ENCODE measurements around the gene KRABD2.
"Not testable (repeated sequence)": the region's sequence is repeated elsewhere in the genome, so short reads cannot be mapped to it uniquely, and the experiment has no call there.

Gene KRABD2

DNA sequence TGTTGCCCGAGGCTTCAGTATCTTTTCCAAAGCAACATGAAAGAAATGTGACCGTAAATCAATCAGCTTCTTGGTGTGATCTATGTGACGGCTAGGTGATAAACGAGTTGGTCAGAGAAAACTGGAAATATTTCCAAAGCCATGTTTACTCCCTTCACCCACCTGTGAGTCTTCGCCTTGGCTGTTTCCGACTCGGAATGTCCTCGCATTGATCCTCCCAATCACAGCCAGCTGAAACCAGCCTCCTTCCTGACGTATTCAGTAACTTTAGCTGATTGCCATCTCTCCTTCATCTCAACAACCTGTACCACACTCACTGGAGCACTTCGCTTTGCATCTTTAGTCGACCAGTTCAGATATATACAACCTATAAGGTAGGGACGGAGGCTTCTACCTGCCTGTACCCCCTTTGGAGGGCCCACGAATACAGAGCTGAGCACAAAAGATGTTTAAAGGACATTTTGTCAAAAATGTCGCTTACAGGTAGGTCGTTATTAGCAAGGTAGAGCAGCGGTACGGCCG lies 705 bp downstream of the KRABD2 start:
- Histone ChIP-seq H3K4me3 (ENCODE audit: low read depth in 2 of 2, low read length in 2 of 2) (peak overlapping the region; percentile 63 to 84), H3K27me3 (ENCODE audit: control insufficient read depth, insufficient read depth, low read length) (no peaks in the 10 kb centered on the region), H3K27ac (ENCODE audit: low read length) (peak overlapping the region; percentile 96), H3K4me1 (ENCODE audit: control insufficient read depth, insufficient read depth, low read length) (peaks cover 38% of the 10 kb centered on the region), H3K36me3 (ENCODE audit: control insufficient read depth, insufficient read depth, low read length) (peaks cover 30% of the 10 kb centered on the region), H3K9me3 (ENCODE audit: control insufficient read depth, insufficient read depth, low read depth, low read length) (no peaks in the 10 kb centered on the region)
- DNase-seq (ENCODE audit: low read depth, low spot score) (no peak), ATAC-seq (peak; percentile 7; the same call in 1 of the 2 replicates)
- ChIA-PET POLR2A (interaction anchor here (0.6 to 0.7 kb wide), 2 partner anchors 26 to 35 kb away, joined by 3 to 8 read pairs; no protein-coding TSS in a partner anchor), CTCF (interaction anchor here (1.0 kb wide), 1 partner anchor 8 kb away, joined by 3 read pairs; no protein-coding TSS in a partner anchor)
- in situ Hi-C loops (cut with HindIII; ENCODE audit: low pct_unique_long_range_greater_than_20kb, low sequenced_read_pairs): no loop called here
- TF ChIP-seq TCF7L2 (IDR thresholded peaks at IDR 0.05; ENCODE audit: low read depth, low read length) (no peak), POLR2AphosphoS5 (IDR thresholded peaks at IDR 0.05; ENCODE audit: low read depth, low read length) (no peak), SIN3A (IDR thresholded peaks at IDR 0.05; ENCODE audit: borderline replicate concordance, insufficient read depth, low read depth, low read length) (no peak)
- TF ChIP-seq, protein P1, sequence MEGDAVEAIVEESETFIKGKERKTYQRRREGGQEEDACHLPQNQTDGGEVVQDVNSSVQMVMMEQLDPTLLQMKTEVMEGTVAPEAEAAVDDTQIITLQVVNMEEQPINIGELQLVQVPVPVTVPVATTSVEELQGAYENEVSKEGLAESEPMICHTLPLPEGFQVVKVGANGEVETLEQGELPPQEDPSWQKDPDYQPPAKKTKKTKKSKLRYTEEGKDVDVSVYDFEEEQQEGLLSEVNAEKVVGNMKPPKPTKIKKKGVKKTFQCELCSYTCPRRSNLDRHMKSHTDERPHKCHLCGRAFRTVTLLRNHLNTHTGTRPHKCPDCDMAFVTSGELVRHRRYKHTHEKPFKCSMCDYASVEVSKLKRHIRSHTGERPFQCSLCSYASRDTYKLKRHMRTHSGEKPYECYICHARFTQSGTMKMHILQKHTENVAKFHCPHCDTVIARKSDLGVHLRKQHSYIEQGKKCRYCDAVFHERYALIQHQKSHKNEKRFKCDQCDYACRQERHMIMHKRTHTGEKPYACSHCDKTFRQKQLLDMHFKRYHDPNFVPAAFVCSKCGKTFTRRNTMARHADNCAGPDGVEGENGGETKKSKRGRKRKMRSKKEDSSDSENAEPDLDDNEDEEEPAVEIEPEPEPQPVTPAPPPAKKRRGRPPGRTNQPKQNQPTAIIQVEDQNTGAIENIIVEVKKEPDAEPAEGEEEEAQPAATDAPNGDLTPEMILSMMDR (IDR thresholded peaks at IDR 0.05): no peak
- TF ChIP-seq, protein P2, sequence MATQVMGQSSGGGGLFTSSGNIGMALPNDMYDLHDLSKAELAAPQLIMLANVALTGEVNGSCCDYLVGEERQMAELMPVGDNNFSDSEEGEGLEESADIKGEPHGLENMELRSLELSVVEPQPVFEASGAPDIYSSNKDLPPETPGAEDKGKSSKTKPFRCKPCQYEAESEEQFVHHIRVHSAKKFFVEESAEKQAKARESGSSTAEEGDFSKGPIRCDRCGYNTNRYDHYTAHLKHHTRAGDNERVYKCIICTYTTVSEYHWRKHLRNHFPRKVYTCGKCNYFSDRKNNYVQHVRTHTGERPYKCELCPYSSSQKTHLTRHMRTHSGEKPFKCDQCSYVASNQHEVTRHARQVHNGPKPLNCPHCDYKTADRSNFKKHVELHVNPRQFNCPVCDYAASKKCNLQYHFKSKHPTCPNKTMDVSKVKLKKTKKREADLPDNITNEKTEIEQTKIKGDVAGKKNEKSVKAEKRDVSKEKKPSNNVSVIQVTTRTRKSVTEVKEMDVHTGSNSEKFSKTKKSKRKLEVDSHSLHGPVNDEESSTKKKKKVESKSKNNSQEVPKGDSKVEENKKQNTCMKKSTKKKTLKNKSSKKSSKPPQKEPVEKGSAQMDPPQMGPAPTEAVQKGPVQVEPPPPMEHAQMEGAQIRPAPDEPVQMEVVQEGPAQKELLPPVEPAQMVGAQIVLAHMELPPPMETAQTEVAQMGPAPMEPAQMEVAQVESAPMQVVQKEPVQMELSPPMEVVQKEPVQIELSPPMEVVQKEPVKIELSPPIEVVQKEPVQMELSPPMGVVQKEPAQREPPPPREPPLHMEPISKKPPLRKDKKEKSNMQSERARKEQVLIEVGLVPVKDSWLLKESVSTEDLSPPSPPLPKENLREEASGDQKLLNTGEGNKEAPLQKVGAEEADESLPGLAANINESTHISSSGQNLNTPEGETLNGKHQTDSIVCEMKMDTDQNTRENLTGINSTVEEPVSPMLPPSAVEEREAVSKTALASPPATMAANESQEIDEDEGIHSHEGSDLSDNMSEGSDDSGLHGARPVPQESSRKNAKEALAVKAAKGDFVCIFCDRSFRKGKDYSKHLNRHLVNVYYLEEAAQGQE (IDR thresholded peaks at IDR 0.05; ENCODE audit: insufficient read depth in 1 of 2, low read depth in 2 of 2, low read length in 1 of 2): no peak
- no TSS peak for BruUV-seq (replicated peaks)
- intact Hi-C loops (cut with micrococcal nuclease; ENCODE audit: unreplicated experiment): no loop called here

DNA sequence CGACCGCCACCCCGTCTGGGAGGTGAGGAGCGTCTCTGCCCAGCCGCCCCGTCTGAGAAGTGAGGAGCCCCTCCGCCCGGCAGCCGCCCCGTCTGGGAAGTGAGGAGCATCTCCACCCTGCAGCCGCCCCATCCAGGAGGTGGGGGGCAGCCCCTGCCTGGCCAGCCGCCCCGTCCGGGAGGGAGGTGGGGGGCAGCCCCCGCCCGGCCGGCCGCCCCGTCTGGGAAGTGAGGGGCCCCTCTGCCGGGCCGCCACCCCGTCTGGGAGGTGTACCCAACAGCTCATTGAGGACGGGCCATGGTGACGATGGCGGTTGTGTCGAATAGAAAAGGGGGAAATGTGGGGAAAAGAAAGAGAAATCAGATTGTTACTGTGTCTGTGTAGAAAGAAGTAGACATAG lies 2.6 kb downstream of the KRABD2 start:
- ATAC-seq; CTCF ChIA-PET; intact Hi-C loops (cut with micrococcal nuclease; ENCODE audit: unreplicated experiment): not testable (repeated sequence)

DNA sequence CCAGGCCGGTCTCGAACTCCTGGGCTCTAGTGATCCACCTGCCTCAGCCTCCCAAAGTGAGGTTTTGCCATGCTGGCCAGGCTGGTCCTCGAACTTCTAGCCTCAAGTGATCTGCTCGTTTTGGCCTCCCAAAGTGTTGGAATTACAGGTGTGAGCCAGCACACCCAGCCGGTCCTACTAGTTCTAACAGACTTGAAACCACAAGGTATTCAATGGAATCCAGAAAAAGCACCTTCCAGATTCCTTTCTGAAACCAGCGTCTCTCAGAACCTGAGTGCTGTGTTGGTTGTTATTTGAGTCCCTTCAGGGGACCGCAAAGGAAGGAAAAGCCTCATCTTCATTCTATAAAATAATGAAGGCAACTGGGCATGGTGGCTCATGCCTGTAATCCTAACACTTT lies 4.1 kb downstream of the KRABD2 start:
- peaks cover 7% of the 10 kb centered on the region; the same call in 1 of the 2 replicates for H3K36me3 ChIP-seq (ENCODE audit: control insufficient read depth, insufficient read depth, low read length)
- BruUV-seq (replicated peaks): no TSS peak
- H3K9me3 ChIP-seq (ENCODE audit: control insufficient read depth, insufficient read depth, low read depth, low read length): no peaks in the 10 kb centered on the region
- ATAC-seq (no peak), DNase-seq (ENCODE audit: low read depth, low spot score) (no peak)
- ChIA-PET POLR2A (no interaction called here), CTCF (no interaction called here)
- intact Hi-C loops (cut with micrococcal nuclease; ENCODE audit: unreplicated experiment): no loop called here
- TF ChIP-seq TCF7L2 (IDR thresholded peaks at IDR 0.05; ENCODE audit: low read depth, low read length) (no peak), POLR2AphosphoS5 (IDR thresholded peaks at IDR 0.05; ENCODE audit: low read depth, low read length) (no peak), SIN3A (IDR thresholded peaks at IDR 0.05; ENCODE audit: borderline replicate concordance, insufficient read depth, low read depth, low read length) (no peak)
- TF ChIP-seq, protein P2 (IDR thresholded peaks at IDR 0.05; ENCODE audit: insufficient read depth in 1 of 2, low read depth in 2 of 2, low read length in 1 of 2): no peak
- TF ChIP-seq, protein P1 (IDR thresholded peaks at IDR 0.05): no peak
- no peak overlapping the region for H3K27ac ChIP-seq (ENCODE audit: low read length)
- H3K4me3 ChIP-seq (ENCODE audit: low read depth in 2 of 2, low read length in 2 of 2): no peak overlapping the region
- no peaks in the 10 kb centered on the region for H3K27me3 ChIP-seq (ENCODE audit: control insufficient read depth, insufficient read depth, low read length)
- H3K4me1 ChIP-seq (ENCODE audit: control insufficient read depth, insufficient read depth, low read length): peaks cover 9% of the 10 kb centered on the region
- in situ Hi-C loops (cut with HindIII; ENCODE audit: low pct_unique_long_range_greater_than_20kb, low sequenced_read_pairs): no loop called here

More for the DNA sequence above, 2.6 kb downstream of the KRABD2 start:
- H3K27me3 ChIP-seq (ENCODE audit: control insufficient read depth, insufficient read depth, low read length); H3K9me3 ChIP-seq (ENCODE audit: control insufficient read depth, insufficient read depth, low read depth, low read length); DNase-seq (ENCODE audit: low read depth, low spot score); BruUV-seq (replicated peaks); POLR2A ChIA-PET; H3K4me3 ChIP-seq (ENCODE audit: low read depth in 2 of 2, low read length in 2 of 2); in situ Hi-C loops (cut with HindIII; ENCODE audit: low pct_unique_long_range_greater_than_20kb, low sequenced_read_pairs); H3K27ac ChIP-seq (ENCODE audit: low read length): not testable (repeated sequence)
- H3K36me3 ChIP-seq (ENCODE audit: control insufficient read depth, insufficient read depth, low read length): peaks cover 13% of the 10 kb centered on the region
- peaks cover 20% of the 10 kb centered on the region for H3K4me1 ChIP-seq (ENCODE audit: control insufficient read depth, insufficient read depth, low read length)
